Measurements from ENCODE around the gene MFSD12. TPM values are rescaled to one million over a fixed set of nuclear protein-coding genes. Genes with fewer than 3 reads are reported as not detected.
"Not testable (repeated sequence)": the region's sequence is repeated elsewhere in the genome, so short reads cannot be mapped to it uniquely, and the experiment has no call there.

MFSD12 gene
- total RNA-seq, 1 experiment from 2014 or later: 34.6 TPM

DNA sequence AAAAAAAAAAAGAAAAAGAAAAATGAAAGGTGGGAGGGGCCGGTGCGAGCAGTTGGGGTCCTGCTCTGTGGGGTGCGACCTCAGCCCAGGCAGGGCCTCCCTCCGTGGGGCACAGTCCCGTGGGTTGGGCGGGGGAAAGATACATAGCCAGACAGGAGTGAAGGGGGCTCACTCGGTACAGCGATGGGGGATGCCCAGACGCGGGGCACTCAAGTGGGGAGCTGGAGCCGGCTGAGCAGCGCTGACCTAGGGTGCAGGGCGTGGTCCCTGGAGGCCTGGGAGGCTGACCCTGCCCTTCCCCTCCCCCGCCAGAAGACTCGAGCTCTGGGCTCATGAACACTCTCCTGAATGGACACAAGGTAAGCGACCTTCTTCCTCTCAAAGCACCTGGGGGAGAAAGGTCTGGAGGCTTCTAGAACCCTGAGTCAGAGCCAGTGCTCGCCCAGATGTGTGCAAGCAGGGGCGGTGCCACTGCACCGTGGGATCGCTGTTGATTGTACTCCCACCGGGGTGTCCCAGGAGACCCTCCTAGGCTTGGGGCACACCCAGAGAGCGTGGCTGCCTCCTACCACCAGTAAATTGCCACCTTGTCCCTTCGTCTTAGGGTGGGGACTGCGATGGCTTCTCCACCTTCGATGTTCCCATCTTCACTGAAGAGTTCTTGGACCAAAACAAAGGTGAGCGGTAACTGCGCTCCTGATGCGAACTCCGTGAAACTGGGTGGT, 18.7 kb upstream of the MFSD12 start:
- DNase-seq: peak; percentile 49
- Histone ChIP-seq H3K4me3 (ENCODE audit: insufficient read depth, low read depth, low read length) (peak overlapping the region; percentile 61), H3K36me3 (replicated peaks; ENCODE audit: control insufficient read depth, insufficient read depth, low read length) (no peaks in the 10 kb centered on the region; the same call in 1 of the 2 replicates), H3K27me3 (ENCODE audit: control insufficient read depth, insufficient read depth, low read length) (peaks cover 17% of the 10 kb centered on the region; the same call in 1 of the 2 replicates)

DNA sequence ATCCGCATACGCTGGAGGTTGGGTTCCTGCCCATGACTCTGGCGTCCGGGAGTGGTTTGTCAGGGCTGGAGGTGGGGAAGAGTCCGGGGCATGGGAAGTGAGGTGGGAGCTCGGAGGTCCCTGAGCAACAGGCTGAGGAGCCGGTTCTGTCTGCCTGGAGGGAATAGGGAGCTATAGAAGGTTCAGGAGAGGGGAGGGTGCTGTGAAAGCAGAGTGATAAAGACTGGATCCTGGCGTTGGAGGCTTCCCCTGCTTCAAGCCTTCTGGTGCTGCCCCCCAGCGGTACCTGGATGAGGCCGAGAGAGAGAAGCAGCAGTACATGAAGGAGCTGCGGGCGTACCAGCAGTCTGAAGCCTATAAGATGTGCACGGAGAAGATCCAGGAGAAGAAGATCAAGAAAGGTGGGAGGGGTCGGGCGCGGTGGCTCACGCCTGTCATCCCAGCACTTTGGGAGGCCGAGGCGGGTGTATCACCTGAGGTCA, 17.9 kb upstream of the MFSD12 start:
- peak; percentile 68 for DNase-seq
- H3K36me3 ChIP-seq (replicated peaks; ENCODE audit: control insufficient read depth, insufficient read depth, low read length): no peaks in the 10 kb centered on the region; the same call in 1 of the 2 replicates

DNA sequence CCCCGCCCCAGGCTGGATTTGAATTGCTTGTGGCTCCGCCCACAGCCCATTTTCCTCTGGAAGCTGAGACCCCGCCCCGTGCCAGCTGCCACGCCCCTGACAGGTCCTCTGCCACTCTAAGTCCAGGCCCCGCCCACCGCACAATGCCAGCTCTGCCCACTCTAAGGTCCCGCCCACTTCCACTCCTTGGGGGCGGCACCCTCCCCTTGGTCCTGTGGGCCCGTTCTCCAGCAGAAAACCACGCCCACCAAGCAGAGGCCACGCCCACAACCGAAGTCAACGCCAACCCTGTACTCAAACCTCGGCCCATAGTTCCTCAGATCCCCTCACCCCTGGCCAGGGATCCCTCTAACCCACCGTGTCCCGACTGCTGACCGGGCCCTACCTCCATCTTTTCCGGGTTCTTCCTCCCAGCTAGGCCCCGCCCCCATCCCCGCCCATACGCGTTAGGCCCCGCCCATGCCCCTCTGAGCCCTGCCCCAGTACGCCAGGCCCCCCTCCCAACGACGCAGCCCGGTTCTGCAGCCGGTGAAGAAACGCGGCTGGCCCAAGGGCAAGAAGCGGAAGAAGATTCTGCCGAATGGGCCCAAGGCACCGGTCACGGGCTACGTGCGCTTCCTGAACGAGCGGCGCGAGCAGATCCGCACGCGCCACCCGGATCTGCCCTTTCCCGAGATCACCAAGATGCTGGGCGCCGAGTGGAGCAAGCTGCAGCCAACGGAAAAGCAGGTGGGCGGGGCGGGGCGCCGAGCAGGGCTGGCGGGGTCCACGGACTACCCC, 16.7 kb upstream of the MFSD12 start:
- no peaks in the 10 kb centered on the region; the same call in 1 of the 2 replicates for H3K36me3 ChIP-seq (replicated peaks; ENCODE audit: control insufficient read depth, insufficient read depth, low read length)
- H3K27me3 ChIP-seq (ENCODE audit: control insufficient read depth, insufficient read depth, low read length): peaks cover 15% of the 10 kb centered on the region; the same call in 1 of the 2 replicates

More for the DNA sequence above, 17.9 kb upstream of the MFSD12 start:
- peaks cover 17% of the 10 kb centered on the region; the same call in 1 of the 2 replicates for H3K27me3 ChIP-seq (ENCODE audit: control insufficient read depth, insufficient read depth, low read length)
- H3K4me3 ChIP-seq (ENCODE audit: insufficient read depth, low read depth, low read length): no peak overlapping the region

DNA sequence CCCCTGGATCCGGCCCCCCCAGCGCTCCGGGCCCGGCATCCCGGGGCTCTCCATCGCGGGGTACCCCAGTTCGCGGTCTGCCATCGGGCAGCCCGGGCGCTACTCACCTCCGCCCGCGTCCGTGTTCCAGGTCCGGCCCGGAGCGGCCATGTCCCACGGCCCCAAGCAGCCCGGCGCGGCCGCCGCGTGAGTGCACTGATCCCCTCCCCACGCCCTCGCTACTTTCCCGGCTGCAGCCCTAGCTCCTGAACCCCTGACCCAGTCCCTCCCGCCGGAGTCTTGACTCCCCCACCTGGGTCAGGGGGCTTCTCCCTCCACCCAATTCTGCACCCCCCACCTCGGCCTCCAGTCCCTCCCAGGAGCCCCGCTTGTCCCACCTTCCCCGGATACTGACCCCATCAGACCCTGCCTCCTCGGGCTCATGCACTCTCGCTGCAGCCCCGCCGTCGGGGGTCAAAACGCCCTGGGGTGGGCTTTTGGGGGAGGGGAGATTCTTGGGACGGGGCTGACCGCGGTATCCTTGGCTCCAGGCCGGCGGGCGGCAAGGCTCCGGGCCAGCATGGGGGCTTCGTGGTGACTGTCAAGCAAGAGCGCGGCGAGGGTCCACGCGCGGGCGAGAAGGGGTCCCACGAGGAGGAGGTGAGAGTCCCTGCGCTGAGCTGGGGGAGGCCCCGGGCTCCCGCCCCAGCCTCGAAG, 15.9 kb upstream of the MFSD12 start:
- peak overlapping the region; percentile 91 for H3K4me3 ChIP-seq (ENCODE audit: insufficient read depth, low read depth, low read length)
- peak; percentile 81 for DNase-seq
- H3K27me3 ChIP-seq (ENCODE audit: control insufficient read depth, insufficient read depth, low read length): peaks cover 10% of the 10 kb centered on the region; the same call in 1 of the 2 replicates
- no peaks in the 10 kb centered on the region; the same call in 1 of the 2 replicates for H3K36me3 ChIP-seq (replicated peaks; ENCODE audit: control insufficient read depth, insufficient read depth, low read length)

More for the DNA sequence above, 16.7 kb upstream of the MFSD12 start:
- DNase-seq: peak; percentile 97
- peak overlapping the region; percentile 91 for H3K4me3 ChIP-seq (ENCODE audit: insufficient read depth, low read depth, low read length)

DNA sequence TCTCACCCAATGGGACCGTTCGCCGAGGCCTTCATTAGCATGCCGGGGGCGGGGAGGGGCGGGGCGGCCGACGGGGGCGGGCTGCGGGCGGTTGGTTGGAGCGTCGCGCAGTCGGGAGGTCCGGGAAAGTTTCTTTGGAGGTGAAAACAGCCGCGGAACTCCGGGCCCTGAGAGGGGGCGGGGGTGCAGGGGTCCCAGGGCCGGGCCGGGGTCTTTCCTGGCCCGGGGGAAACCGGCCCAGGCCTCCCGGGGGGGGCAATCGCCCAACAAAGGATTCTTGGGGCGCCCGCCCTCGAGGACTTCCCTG, 15.4 kb upstream of the MFSD12 start, which contains the start of gene HMG20B:
Gene HMG20B (plus strand): TSS at position 90 of the 307 bp plus-strand sequence. CDS start 366 bp downstream, outside the sequence.
- Histone ChIP-seq H3K27me3 (ENCODE audit: control insufficient read depth, insufficient read depth, low read length) (peaks cover 5% of the 10 kb centered on the region; the same call in 1 of the 2 replicates), H3K4me3 (ENCODE audit: insufficient read depth, low read depth, low read length) (peak within 1 kb of the TSS; percentile 91), H3K36me3 (replicated peaks; ENCODE audit: control insufficient read depth, insufficient read depth, low read length) (no peaks in the 10 kb centered on the region; the same call in 1 of the 2 replicates)
- no peak for DNase-seq

DNA sequence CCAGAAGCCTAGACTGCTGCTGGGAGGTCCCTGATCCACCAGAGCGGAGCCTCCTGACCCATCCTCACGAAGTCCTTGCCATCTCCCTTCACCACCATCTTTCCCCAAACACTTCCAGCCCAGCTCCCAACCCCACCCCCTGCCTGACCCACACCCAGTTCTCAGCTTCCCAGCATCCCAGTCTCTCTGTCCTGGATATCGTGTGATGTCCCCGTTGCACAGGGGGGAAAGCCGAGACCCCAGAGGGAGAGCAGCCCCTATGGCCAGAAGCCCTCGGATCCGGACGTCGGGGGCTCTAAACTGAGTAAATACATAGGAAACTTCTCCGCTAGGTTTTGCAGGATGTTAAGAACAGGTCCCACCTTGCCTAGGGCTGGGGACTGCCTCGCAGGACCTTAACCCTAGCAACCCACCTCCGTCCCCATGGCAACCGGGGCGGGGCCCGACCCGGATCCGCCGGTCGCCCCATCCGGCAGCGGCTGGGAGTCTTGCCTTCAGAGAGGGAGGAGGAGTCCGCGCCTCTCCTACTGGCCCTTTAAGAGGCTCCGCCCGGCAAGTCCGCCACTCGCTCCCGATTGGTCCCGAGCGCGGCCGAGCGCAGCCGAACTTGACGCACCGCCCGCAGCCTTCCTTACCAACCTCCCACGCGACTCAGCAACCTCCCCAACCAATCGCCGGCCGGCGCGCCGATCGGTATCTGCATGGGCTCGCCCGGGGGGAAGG, 14.9 kb upstream of the MFSD12 start:
- no peak overlapping the region for H3K4me3 ChIP-seq (ENCODE audit: insufficient read depth, low read depth, low read length)
- peak; percentile 99 for DNase-seq

DNA sequence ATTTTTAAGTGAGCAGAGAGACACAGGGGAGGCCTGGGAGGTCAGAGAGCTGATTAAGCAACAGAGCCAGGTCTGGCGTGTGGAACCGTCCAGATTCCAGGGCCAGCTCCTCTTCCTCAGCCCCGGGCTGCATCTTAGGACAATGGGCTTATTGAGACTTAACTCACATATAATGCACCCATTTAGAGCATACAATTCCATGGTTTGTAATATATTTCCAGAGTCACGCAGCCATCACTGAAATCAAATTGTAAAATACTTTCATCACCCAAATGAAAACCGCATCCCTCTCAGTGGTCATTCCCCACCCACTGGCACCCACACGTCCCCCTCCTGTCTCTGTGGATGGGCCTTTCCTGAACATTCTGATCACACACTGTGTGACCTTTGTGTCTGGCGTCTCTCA, 13.2 kb upstream of the MFSD12 start:
- no peak for DNase-seq
- no peaks in the 10 kb centered on the region; the same call in 1 of the 2 replicates for H3K36me3 ChIP-seq (replicated peaks; ENCODE audit: control insufficient read depth, insufficient read depth, low read length)
- no peak overlapping the region for H3K4me3 ChIP-seq (ENCODE audit: insufficient read depth, low read depth, low read length)
- no peaks in the 10 kb centered on the region; the same call in 1 of the 2 replicates for H3K27me3 ChIP-seq (ENCODE audit: control insufficient read depth, insufficient read depth, low read length)

More for the DNA sequence above, 14.9 kb upstream of the MFSD12 start:
- Histone ChIP-seq H3K27me3 (ENCODE audit: control insufficient read depth, insufficient read depth, low read length) (peaks cover 3% of the 10 kb centered on the region; the same call in 1 of the 2 replicates), H3K36me3 (replicated peaks; ENCODE audit: control insufficient read depth, insufficient read depth, low read length) (no peaks in the 10 kb centered on the region; the same call in 1 of the 2 replicates)

DNA sequence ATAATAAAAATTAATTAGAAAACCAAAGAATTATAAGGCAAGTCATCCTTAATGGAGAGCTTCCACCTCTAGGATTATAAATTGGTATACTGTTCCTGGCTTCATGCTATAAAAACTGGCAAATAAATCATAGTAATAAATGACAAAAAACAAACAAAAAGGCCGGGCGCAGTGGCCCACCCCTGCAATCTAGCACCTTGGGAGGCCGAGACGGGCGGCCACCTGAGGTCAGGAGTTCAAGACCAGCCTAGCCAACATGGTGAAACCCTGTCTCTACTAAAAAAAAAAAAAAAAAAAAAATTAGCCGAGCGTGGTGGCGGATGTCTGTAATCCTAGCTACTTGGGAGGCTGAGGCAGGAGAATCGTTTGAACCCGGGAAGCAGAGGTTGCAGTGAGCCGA, 12.7 kb upstream of the MFSD12 start:
- DNase-seq; H3K4me3 ChIP-seq (ENCODE audit: insufficient read depth, low read depth, low read length); H3K27me3 ChIP-seq (ENCODE audit: control insufficient read depth, insufficient read depth, low read length); H3K36me3 ChIP-seq (replicated peaks; ENCODE audit: control insufficient read depth, insufficient read depth, low read length): not testable (repeated sequence)

DNA sequence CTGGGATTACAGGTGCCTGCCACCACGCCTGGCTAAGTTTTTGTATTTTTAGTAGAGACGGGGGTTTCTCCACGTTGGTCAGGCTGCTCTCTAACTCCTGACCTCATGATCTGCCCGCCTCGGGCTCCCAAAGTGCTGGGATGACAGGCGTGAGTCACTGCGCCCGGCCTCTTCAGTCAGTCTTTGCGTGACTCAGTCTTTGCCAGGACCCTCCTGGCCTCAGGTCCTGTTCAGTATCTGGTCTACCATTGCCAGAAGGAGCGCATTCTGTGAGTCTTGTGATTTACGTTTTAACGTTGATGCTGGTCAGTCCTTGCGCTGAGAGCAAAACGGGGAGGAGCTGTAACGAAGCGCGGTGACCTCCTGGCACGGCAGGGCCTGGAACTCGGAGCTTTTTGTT, 7.8 kb upstream of the MFSD12 start:
- no peak for DNase-seq
- no peaks in the 10 kb centered on the region for H3K27me3 ChIP-seq (ENCODE audit: control insufficient read depth, insufficient read depth, low read length)
- no peak overlapping the region for H3K4me3 ChIP-seq (ENCODE audit: insufficient read depth, low read depth, low read length)
- no peaks in the 10 kb centered on the region for H3K36me3 ChIP-seq (replicated peaks; ENCODE audit: control insufficient read depth, insufficient read depth, low read length)

DNA sequence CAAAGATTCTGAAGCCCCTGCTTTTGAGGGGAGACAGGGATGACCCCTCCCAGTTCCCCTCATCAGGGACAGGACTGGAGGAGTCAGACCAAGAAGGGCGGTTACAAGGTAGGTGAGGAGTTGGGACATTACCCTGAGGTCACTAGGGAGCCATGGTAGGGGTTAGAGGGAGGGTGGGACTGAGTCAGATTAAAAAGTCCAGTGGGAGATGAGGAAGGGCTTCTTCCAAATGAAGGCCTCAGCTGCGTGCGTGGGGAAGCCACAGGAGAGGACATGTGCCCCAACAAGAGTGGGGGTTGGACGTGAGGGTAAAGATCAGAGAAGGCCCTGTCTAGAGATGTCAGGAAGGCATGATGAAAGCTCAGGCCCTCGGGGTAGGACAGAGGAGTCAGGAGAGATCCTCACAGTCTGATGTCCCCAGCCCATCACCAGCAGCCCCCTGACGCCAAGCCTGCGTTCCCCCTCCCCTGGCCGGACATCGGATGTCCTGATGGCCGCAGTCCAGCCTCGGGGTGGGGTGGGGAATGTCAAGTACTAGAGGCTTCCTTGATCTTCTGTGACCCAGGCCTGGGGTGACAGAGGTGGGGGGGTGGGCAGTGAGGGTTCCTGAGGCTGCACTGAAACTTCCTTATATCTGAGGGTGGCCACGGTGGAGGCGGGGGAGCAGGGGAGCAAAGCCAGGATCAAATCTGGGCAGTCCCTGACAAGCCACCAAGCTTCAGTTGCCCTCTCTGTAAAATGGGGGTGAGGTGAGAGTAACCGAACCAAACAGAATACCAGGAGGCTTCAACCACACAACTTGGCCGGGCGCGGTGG, 6.5 kb upstream of the MFSD12 start:
- Histone ChIP-seq H3K4me3 (ENCODE audit: insufficient read depth, low read depth, low read length) (no peak overlapping the region), H3K36me3 (replicated peaks; ENCODE audit: control insufficient read depth, insufficient read depth, low read length) (no peaks in the 10 kb centered on the region), H3K27me3 (ENCODE audit: control insufficient read depth, insufficient read depth, low read length) (no peaks in the 10 kb centered on the region)
- peak; percentile 34 for DNase-seq

DNA sequence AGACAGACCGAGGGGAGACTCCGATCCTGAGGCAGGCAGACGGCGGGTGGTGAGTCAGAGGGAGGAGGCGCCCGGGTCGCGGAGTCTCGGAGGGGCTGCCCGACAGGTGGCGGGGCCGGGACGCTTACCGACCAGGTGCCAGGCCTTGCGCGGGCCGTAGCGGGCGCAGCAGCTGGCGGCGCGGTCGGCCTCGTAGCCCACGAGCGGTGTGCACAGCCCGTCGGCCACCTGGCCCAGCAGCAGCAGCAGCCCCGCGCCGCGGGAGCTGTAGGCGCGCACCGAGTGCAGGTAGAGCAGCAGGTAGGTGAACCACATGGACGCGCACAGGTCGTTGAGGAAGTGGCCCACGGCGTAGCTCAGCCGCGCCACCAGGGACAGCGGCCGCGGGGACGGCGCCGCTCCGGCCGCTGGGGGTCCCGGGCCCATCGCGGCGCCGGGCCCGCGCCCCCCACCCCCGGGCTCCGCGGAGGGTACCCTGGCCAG, 367 bp downstream of the MFSD12 start:
- Histone ChIP-seq H3K36me3 (replicated peaks; ENCODE audit: control insufficient read depth, insufficient read depth, low read length) (no peaks in the 10 kb centered on the region), H3K4me3 (ENCODE audit: insufficient read depth, low read depth, low read length) (peak overlapping the region; percentile 88), H3K27me3 (ENCODE audit: control insufficient read depth, insufficient read depth, low read length) (no peaks in the 10 kb centered on the region; the same call in 1 of the 2 replicates)
- DNase-seq: peak; percentile 91

DNA sequence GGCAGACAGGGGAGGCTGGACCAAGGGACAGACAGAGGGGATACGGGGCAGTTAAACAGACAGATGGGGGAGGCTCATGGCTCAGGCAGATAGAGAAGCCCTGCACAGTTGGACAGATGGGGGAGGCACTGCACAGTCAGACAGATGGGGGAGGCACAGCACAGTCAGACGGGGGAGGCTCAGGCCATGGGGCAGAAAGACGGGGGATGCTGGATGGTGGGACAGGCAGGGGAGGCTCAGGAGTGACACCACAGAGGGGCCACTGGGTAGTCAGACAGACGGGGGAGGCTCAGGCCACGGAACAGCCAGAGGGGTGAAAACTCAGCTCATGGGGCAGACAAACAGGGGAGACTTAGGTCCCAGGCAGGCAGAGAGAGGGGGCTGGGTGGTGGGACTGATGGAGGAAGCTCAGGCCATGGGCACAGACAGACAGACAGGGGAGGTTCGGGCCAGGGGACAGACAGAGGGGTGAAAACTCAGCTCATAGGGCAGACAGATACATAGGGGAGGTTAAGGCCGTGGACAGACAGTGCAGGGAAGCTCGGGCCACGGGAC, 886 bp downstream of the MFSD12 start:
- DNase-seq: no peak

More for the DNA sequence above, 886 bp downstream of the MFSD12 start:
- H3K4me3 ChIP-seq (ENCODE audit: insufficient read depth, low read depth, low read length): peak overlapping the region; percentile 88
- H3K27me3 ChIP-seq (ENCODE audit: control insufficient read depth, insufficient read depth, low read length): no peaks in the 10 kb centered on the region; the same call in 1 of the 2 replicates
- H3K36me3 ChIP-seq (replicated peaks; ENCODE audit: control insufficient read depth, insufficient read depth, low read length): no peaks in the 10 kb centered on the region

Data from H7 (cell line).